Anterior cingulate cortex (tissue), 58 donors: ENCODE data around the gene INSRR.

Experiments used
- DNase-seq, 58 donors: peaks; one replicate each; lab custom pipeline; 2025; lab: John Stamatoyannopoulos, UW

Gene INSRR

GRCh38 chr1:156876281-156876680, 17.4 kb upstream of the INSRR start:
- no peak for DNase-seq

- DNase-seq = no peak
Observed at GRCh38 chr1:156875341-156875615, 16.4 kb upstream of the INSRR start.

GRCh38 chr1:156874572-156875340, 15.8 kb upstream of the INSRR start:
- DNase-seq = no peak

DNA sequence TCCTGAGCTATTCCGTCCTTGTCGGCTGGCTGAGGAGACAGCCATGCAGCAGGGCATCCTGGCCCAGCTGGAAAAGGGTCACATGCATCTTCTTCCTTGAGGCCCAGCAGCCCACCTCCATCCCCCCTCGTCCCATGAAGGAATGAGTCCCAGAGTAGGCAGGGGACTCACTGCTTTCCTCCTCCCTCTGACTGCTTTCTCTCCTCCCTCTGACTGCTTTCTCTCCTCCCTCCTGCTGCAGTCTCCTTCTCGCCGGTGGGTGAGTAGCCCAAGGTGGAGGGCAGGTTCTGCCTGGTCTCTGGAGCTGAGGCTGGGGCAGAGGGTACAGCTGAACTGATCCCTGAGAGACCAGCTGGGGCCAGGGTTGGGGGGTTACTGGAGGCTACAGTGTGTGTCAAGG, 15.2 kb upstream of the INSRR start:
- DNase-seq = no peak

GRCh38 chr1:156873659-156874058, 14.7 kb upstream of the INSRR start:
- no peak for DNase-seq

- DNase-seq = no peak
Observed at GRCh38 chr1:156869455-156869854, 10.5 kb upstream of the INSRR start.

- no peak for DNase-seq
Observed at GRCh38 chr1:156868341-156868740, 9.4 kb upstream of the INSRR start.

GRCh38 chr1:156866249-156866909, 7.5 kb upstream of the INSRR start:
- no peak for DNase-seq

- no peak for DNase-seq
Observed at GRCh38 chr1:156865865-156866248, 6.9 kb upstream of the INSRR start.

DNA sequence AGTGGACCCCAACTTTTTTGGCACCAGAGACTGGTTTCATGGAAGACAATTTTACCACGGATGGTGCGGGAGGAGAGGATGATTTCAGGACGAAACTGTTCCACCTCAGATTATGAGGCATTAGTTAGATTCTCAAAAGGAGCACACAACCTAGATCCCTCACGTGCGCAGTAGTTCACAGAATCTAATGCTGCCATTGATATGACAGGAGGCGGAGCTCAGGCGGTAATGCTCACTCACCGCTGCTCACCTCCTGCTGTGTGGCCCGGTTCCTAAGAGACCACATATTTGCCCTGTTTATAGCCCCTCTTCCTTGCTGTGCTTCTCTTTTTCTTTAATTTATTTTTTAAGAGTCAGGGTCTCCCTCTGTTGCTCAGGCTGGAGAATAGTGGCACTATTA, 6.3 kb upstream of the INSRR start:
- DNase-seq = no peak

DNA sequence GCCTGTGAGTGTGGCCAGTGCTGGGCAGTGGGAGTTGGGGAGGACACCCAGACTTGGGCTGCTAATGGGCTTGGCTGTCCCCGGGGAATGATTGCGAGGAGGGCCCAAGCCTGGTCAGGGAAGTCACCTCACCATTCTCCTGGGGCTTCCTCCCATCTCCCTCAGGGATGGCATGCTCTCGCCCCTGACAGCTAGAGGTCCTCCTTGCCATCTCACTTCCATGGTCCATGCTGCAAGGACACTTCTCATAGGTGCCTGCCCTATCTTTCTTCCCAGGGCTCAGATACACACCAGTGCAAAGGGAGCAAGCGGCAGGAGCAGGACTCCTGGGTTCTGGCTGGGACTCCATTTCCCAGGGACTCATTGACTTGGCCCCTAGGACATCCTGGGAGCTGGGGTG, 5.9 kb upstream of the INSRR start:
- no peak for DNase-seq

- no peak for DNase-seq
Observed at GRCh38 chr1:156863631-156864030, 4.7 kb upstream of the INSRR start.

- DNase-seq = no peak
Observed at GRCh38 chr1:156862997-156863599, 4.2 kb upstream of the INSRR start.

GRCh38 chr1:156862584-156862983, 3.7 kb upstream of the INSRR start:
- no peak for DNase-seq

GRCh38 chr1:156860628-156861423, 1.9 kb upstream of the INSRR start, which contains the start of gene NTRK1:
Gene NTRK1 (plus strand): TSS chr1:156860865. CDS start chr1:156860935, 70 bp downstream.
- DNase-seq = peak in 13 of 58 donors; percentile 9 to 52 (median 18)

DNA sequence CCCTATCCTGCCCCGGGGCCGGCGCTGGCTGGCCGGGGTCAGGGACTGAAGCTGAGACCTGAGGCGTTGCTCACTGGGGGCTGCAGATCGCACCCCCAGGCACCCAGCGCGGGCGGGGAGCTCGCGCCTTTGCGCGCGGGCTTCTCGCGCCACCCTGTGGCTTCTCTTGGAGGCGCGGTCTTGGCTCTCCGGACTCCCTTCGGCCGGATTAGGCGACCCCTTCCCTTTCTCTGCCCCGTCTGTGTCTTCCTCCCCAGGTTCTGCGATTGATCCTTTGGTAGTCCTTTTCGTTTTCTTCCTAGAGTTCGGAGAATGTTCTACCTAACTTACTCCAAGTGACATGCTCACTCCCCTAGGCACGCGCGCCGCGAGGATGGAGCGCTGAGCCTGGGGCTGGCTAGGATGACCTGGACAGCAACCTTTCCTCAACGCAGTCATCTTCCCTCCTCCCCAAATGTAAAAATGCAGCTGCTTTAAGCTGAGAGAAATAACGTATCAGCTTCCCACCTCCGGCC, 1.3 kb upstream of the INSRR start:
- DNase-seq = peak in 33 of 58 donors; percentile 4 to 36 (median 19)

GRCh38 chr1:156859523-156860112, 701 bp upstream of the INSRR start:
- DNase-seq = peak in 2 of 58 donors; percentile 2 to 36

GRCh38 chr1:156858555-156858956, 361 bp downstream of the INSRR start:
- no peak for DNase-seq

DNA sequence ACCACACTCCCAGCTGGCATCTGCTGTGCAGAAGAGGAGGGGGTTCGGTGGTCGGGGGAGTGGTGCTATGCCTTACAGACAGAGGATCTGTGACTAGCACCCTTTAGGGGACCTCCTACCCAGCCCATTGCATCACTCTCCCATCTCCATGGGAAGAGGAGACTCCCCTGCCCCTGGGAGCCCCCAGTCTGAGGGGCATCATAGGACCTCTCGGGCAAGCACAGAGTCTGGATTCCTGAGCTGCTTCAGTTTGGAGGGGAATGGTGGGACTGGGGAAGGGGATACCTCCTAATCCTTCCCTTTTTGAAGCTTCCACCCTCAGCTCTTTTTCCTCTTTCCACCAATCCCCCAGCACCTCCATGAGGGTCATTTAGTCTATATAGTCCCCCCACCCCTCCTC, 1.4 kb downstream of the INSRR start:
- no peak for DNase-seq

DNA sequence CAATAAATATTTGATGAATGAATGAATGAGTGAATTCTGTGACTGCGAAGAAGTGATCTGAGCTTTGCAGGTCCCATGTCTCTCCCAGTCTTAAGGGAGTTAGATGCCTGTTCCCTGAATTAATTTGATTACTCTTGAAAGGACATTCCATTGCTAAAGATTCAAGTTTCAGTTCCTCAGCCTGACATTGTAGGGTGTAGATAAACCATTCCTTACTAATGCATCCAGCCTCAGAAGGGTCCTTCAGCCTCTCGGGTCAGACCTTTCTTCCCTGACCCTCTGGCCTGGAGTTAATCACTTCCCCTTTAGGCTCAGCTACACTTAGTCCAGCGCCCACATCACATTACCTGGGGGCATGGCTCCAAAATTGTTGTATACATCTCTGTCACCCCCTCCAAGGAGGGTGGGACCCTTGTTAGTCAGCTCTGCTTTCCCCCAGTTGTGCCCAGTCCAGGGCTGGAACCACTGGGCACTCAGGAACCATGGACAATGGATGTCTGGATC, 2.6 kb downstream of the INSRR start:
- no peak for DNase-seq
